ENCODE results near the gene ZHX3.

Gene ZHX3

DNA sequence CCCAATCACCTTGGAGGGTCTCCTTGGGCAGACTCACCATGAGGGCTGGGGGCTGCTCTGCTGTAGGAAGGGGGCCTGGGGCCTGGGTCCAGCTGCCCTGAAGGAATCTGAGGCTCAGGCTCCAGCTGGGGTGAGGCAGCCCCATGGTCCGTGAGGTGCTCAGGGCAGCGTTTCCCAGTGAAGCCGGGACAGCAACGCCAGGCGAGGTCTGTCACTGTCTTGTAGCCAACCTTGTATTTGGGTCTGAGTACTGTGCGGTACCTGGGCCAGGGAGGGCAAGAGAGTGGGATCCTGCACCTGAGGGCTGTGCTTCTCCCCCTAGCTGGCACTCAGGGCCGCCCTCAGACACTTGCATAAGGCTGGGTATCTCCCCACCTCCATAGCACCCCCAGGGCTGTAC, 46.1 kb upstream of the ZHX3 start:
- no peak for DNase-seq (ENCODE audit: low read depth)
- H3K4me3 ChIP-seq (ENCODE audit: low read length), result no peak overlapping the region
- TF ChIP-seq, protein P1, sequence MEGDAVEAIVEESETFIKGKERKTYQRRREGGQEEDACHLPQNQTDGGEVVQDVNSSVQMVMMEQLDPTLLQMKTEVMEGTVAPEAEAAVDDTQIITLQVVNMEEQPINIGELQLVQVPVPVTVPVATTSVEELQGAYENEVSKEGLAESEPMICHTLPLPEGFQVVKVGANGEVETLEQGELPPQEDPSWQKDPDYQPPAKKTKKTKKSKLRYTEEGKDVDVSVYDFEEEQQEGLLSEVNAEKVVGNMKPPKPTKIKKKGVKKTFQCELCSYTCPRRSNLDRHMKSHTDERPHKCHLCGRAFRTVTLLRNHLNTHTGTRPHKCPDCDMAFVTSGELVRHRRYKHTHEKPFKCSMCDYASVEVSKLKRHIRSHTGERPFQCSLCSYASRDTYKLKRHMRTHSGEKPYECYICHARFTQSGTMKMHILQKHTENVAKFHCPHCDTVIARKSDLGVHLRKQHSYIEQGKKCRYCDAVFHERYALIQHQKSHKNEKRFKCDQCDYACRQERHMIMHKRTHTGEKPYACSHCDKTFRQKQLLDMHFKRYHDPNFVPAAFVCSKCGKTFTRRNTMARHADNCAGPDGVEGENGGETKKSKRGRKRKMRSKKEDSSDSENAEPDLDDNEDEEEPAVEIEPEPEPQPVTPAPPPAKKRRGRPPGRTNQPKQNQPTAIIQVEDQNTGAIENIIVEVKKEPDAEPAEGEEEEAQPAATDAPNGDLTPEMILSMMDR (IDR thresholded peaks at IDR 0.05; ENCODE audit: insufficient read depth, low read depth, low read length, missing control alignments), result no peak

DNA sequence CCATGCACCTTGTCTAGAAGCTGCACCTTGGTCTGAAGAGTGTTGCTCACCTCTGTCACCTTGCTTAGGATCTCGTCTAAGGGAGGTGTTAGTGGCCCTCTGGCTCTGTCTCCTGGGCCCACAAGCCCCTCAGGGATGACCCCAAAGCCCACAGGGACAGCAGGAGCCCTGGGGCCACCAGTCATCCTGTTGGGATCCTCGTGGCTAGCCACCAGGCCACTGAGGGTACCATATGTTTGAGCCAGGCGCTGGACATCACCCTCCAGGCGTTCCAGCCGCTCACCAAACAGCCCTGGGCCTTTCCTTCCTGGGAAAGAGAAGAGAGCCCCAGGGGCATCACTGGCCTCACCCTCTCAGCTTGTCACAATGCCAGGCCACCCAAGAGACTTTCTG, 45.2 kb upstream of the ZHX3 start:
- TF ChIP-seq, protein P1 (IDR thresholded peaks at IDR 0.05; ENCODE audit: insufficient read depth, low read depth, low read length, missing control alignments), result no peak
- DNase-seq (ENCODE audit: low read depth), result no peak
- no peak overlapping the region for H3K4me3 ChIP-seq (ENCODE audit: low read length)

DNA sequence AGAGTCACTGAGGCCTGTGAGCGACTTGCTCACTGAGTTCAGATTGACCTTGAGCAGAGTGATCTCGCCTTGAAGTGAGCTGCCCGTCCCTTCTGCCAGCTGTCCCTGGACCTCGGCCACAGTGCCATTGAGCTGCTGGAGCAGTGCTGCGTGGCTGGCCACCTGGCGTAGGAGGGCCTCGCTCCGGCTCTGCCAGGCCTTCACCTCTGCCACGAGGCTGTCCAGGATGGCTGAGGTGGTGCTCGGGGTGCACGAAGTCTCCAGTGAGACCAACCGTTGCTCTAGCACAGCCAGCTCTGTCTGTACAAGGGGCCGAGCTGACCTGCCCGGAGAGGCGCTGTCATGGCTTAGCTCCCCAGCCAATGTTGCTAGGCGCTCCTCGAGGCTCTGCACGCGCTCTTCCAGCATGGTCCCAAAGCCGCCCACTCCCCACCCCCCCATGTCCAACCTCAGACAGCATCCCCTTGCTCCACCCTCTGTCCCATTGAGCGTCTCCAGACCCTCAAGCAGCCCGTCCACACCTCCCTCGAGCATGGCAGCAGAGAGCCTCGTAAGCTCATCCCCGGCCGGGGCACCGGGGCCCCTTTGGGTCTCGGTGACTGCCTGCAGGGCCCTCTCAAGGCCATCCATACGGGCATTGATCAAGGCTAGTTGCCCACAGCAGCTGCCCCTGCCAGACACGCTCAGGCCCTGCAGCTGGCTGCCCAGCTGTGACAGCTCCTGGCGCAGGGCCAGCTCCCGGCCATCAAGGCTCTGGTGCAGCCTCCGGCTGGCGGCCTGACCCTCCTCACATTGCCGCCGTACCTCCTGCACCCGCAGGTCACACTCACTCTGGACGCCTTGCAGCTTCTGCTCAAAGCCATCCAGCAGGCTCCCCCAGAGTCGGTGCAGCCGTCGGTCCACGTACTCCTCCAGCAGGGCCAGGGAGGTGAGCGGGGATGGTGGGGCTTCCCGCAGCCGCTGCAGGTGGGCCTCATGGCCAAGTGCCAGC, 44.5 kb upstream of the ZHX3 start:
- H3K4me3 ChIP-seq (ENCODE audit: low read length), result no peak overlapping the region
- TF ChIP-seq, protein P1 (IDR thresholded peaks at IDR 0.05; ENCODE audit: insufficient read depth, low read depth, low read length, missing control alignments), result no peak
- DNase-seq (ENCODE audit: low read depth), result no peak

DNA sequence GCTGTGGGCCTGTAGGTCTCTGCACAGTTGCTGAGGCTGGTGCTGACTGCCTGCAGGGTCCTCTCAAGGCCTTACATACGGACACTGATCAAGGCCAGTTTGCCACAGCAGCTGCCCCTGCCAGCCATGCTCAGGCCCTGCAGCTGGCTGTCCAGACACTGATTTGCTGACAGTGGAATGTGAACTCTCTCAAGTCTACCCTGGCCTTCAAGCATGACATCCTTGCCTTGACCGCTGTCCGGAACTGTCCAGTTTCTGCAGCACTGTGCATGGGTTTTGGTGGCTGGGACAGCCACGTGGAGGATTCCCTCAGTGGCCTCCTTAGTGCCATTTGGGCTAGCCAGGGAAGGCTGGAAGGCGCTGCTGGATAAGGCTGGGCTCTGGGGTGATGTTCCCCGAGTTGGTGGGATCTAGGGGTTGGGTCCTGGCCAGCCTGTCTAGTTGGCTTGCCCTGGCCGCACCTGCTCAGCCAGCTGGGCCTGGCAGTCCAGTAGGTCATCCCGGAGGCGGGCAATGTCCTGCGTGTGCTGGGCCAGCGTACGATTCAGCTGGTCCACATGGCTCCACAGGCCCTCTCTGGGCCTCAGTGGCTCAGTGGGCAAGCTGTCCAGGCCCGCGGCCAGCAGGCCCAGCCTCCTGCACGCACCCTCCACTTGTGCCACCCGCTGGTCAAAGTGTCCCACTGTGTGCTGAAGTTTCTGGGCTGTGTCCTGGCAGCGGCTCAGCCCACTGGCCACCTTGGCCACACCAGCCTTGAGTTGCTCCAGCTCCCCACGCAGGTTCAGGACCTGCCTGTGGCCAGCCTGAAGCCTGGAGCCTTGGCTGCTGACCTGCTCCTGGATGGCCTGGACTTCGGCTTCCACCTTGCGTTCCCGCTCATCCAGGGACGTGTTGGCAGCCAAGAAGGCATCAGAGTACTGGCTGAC, 43.6 kb upstream of the ZHX3 start:
- H3K4me3 ChIP-seq (ENCODE audit: low read length), result no peak overlapping the region
- no peak for DNase-seq (ENCODE audit: low read depth)
- TF ChIP-seq, protein P1 (IDR thresholded peaks at IDR 0.05; ENCODE audit: insufficient read depth, low read depth, low read length, missing control alignments), result no peak

DNA sequence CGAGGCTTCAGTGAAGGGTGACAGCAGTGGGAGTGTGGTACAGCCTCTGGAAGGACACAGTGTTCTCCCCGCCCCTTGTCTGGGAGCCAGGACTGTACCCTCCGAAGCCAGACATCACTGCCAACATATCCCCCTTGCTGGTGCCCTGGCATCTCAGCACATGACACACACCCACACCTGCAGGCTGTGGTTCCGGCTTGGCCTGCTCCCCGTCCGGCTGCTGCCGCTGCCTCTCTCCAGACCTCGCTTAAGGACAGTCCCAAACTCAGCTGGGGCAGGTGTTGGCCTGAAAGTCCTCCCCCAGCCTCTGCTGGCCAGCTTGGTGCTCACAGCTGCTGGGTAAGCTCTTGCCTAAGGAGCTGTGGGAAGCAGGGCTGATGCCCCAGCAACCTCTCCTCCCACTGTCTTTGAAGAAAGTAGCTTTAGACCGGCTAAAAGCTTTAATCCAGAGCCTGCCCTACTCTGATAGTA, 42.0 kb upstream of the ZHX3 start:
- DNase-seq (ENCODE audit: low read depth), result no peak
- H3K4me3 ChIP-seq (ENCODE audit: low read length), result no peak overlapping the region
- TF ChIP-seq, protein P1 (IDR thresholded peaks at IDR 0.05; ENCODE audit: insufficient read depth, low read depth, low read length, missing control alignments), result no peak

DNA sequence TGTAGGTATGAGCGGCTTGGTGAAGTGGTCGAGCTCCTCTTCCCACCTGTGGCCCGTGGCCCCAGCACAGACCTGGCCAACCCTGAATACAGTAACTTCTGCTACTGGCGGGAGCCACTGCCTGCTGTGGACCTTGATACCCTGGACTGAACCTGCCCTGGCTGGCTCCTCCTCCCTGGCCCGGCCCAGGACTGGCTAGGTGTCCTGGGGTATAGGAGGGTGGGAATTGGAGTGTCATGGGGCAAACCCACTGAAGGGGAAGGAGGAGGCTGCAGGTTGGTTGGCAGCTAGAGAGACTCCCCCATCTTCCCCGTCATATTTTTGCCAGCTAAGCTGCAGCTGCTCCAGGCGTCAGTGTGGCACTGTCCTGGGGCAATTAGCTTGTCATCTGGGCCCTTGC, 41.2 kb upstream of the ZHX3 start:
- DNase-seq (ENCODE audit: low read depth), result no peak
- no peak overlapping the region for H3K4me3 ChIP-seq (ENCODE audit: low read length)
- TF ChIP-seq, protein P1 (IDR thresholded peaks at IDR 0.05; ENCODE audit: insufficient read depth, low read depth, low read length, missing control alignments), result no peak

All from epithelial cell of esophagus (primary cell).